ENCODE measurements around the gene FAM168B. TPM values are rescaled to one million over a fixed set of nuclear protein-coding genes. Genes with fewer than 3 reads are reported as not detected.
A peak's percentile ranks its signal among the peaks of the same experiment; 100 is the strongest.

The FAM168B gene
- total RNA-seq, 1 donor from 2014 or later, result 104 TPM

DNA sequence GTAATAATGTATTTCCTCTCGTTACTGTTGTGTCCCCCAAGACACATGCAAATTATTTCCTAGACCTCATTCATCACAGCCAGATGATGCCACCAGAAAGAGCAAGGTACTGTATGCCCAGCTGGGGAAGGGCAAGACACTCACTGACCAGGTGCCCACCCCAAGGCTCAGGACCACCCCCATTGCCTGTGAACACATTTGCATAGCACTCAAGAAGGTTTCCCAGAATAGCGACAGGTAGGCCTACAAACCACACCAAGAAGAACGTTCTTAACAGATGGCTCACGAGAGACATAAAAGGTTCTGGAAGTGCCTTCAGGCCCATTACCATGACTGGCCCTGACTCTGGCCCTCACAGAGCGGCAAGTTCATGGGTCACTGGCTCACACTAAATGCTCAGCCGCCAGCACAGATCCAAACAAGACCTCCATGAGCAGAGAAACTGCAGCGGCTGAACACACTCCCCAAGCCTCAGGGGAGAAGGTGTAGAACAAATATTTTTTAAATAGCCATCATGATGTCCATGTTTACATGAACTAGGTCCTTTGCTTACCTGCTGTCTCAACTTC lies 44.0 kb downstream of the FAM168B start:
- Mint-ChIP-seq H3K27ac (peak overlapping the region; percentile 62), H3K27me3 (no peaks in the 10 kb centered on the region), H3K36me3 (peaks cover 35% of the 10 kb centered on the region), H3K9me3 (no peaks in the 10 kb centered on the region), H3K4me1 (ENCODE audit: unreplicated experiment) (no peaks in the 10 kb centered on the region), H3K4me3 (no peak overlapping the region)
- DNase-seq (ENCODE audit: extremely low spot score, unreplicated experiment), result no peak
- TF ChIP-seq, protein P1, sequence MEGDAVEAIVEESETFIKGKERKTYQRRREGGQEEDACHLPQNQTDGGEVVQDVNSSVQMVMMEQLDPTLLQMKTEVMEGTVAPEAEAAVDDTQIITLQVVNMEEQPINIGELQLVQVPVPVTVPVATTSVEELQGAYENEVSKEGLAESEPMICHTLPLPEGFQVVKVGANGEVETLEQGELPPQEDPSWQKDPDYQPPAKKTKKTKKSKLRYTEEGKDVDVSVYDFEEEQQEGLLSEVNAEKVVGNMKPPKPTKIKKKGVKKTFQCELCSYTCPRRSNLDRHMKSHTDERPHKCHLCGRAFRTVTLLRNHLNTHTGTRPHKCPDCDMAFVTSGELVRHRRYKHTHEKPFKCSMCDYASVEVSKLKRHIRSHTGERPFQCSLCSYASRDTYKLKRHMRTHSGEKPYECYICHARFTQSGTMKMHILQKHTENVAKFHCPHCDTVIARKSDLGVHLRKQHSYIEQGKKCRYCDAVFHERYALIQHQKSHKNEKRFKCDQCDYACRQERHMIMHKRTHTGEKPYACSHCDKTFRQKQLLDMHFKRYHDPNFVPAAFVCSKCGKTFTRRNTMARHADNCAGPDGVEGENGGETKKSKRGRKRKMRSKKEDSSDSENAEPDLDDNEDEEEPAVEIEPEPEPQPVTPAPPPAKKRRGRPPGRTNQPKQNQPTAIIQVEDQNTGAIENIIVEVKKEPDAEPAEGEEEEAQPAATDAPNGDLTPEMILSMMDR (conservative IDR thresholded peaks at IDR 0.05), result no peak

DNA sequence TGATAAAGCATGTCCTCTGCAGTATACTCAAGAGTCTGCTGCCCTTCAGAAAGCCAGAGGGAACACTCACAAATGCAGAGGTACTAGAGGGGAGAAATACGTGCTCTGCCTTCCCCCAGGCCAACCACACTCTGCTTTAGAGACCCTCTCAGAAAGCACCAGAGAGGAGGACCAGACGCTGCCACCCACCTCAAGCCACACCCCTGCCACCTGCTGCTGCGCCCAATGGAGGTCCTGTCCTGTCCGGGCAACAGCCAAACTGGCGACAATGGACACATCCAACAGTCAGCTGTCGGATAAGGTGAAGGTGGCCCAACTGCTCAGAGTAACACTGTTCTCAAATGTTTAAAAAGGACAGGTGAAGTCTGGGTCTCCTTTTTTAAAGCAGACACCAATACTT lies 44.6 kb downstream of the FAM168B start:
- H3K4me3 Mint-ChIP-seq, result no peak overlapping the region
- TF ChIP-seq, protein P1 (conservative IDR thresholded peaks at IDR 0.05), result no peak
- H3K27ac Mint-ChIP-seq, result no peak overlapping the region
- H3K27me3 Mint-ChIP-seq, result no peaks in the 10 kb centered on the region
- H3K36me3 Mint-ChIP-seq, result peaks cover 35% of the 10 kb centered on the region
- H3K4me1 Mint-ChIP-seq (ENCODE audit: unreplicated experiment), result no peaks in the 10 kb centered on the region
- H3K9me3 Mint-ChIP-seq, result no peaks in the 10 kb centered on the region
- no peak for DNase-seq (ENCODE audit: extremely low spot score, unreplicated experiment)

DNA sequence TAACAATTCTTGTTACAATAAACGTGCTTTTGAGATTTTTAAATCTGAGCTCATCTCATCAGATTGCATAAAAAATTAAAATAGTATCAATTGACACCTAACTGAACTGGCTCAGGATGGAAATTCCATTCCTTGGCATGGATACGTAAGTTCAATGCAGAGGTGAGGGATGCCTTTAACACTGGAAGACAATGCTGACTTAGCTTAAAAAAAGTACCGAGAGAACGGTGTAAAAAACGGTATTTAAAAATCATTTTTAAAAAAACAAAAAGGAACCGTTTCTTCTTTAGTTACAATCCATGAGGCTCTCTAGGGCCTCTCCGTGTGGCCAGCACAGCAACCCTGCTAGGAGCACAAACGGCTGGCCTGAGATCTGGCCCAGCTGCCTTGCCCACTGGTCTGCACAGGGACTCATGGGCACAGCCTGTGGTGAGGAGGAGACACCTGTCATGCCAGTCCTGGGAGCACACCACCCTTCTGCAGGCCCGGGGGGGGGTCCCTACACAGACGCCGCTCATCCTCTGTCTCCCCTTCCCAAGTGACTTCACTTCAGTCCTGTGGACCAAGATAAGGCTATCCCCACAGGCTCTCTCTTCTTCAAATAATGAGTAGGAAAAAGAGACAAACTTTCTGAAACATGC lies 45.2 kb downstream of the FAM168B start:
- Mint-ChIP-seq H3K36me3 (peaks cover 31% of the 10 kb centered on the region), H3K27ac (no peak overlapping the region), H3K4me1 (ENCODE audit: unreplicated experiment) (no peaks in the 10 kb centered on the region), H3K27me3 (no peaks in the 10 kb centered on the region), H3K9me3 (no peaks in the 10 kb centered on the region), H3K4me3 (no peak overlapping the region)
- no peak for DNase-seq (ENCODE audit: extremely low spot score, unreplicated experiment)
- TF ChIP-seq, protein P1 (conservative IDR thresholded peaks at IDR 0.05), result no peak

DNA sequence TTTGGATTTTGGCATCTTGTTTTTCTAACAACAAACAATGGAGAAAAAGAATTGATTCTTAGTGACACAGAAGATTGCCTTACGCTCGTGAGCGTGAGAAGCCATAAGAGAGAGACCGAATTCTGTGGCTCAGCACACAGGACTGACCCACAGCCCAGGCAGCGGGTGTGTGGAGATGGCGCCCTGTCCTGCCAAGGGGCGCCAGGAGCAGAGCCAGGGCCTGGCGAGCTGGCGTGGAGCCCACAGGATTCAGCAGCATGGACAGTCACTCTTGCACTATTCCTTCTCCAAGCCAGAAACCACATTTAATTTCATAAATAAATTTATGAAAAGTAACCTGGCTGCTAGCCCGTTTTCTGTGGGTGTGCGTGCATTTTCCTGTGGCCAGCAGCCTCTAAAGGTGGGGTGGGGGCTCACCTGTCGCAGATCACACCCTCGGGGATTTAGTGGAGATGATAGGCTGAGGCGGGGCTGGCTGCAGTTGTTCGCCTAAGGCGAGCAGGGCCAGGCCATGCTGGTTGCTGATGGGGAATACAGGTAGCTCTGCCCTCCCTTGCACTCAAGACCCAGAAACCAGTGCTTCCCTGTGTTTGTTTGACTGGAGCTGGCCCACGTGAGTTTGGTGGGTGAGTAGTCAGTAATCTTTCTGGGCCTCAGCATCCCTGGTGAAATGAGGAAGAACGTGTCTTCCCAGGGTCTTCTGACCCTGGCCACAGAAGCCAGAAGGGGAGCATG lies 46.2 kb downstream of the FAM168B start:
- Mint-ChIP-seq H3K4me3 (no peak overlapping the region), H3K9me3 (no peaks in the 10 kb centered on the region), H3K27ac (no peak overlapping the region), H3K36me3 (peaks cover 24% of the 10 kb centered on the region), H3K4me1 (ENCODE audit: unreplicated experiment) (no peaks in the 10 kb centered on the region), H3K27me3 (no peaks in the 10 kb centered on the region)
- TF ChIP-seq, protein P1 (conservative IDR thresholded peaks at IDR 0.05), result no peak
- no peak for DNase-seq (ENCODE audit: extremely low spot score, unreplicated experiment)

DNA sequence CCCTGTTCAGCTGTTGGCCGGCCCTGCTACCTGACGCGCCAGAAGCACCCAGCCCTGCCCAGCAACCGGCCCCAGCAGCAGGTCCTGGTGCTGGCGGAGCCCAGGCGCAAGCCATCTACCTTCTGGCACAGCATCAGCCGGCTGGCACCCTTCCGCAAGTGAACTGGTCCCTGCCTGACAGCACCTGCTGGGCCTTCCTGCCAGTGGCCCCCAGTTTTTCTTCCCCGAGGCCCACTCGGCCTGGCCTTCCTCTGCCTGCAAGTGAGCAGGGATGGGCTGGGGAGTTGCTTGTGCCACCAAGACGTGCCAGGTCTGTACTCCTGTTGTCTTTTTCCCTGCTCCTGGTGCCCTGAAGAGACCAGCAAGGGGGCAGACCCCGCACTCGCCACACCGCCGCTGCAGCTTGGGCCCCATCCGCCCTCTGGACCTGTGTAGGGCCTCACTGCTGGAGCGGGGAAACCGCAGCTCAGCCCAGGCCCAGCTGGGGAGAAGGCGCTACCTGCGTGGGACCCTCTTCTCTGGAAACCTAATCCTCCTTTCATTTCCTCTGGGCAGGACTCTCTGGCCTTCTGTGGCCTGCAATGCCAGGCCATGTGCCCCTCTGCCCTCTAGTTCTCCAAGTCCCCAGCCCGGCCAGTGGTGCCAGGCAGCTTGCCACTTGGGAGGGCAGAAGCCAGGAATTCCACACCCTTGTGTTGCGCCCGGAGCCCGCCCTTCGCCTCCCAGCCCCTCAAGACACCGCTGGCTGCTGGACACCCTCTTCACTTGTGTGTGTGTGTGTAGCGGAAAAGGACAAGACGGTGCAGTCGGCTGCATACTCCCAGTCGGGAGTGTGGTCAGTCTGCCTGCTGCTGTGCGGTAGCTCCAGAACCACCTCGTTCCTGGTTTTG lies 47.0 kb downstream of the FAM168B start:
- Mint-ChIP-seq H3K27me3 (no peaks in the 10 kb centered on the region), H3K9me3 (no peaks in the 10 kb centered on the region), H3K4me3 (no peak overlapping the region), H3K36me3 (peaks cover 18% of the 10 kb centered on the region), H3K4me1 (ENCODE audit: unreplicated experiment) (no peaks in the 10 kb centered on the region), H3K27ac (no peak overlapping the region)
- TF ChIP-seq, protein P1 (conservative IDR thresholded peaks at IDR 0.05), result no peak
- DNase-seq (ENCODE audit: extremely low spot score, unreplicated experiment), result no peak

All from type B pancreatic cell (in vitro differentiated cells).